Forelimb muscle (tissue), 1 donor: ENCODE results near the gene EPB41L4B. TPM values are rescaled to one million over a fixed set of nuclear protein-coding genes. Genes with fewer than 3 reads are reported as not detected.

Experiments
- DNase-seq: peaks from one replicate; pipeline ENCODE4 v3.0.0-alpha.2; 2013; ENCODE audit warnings: low read depth
- polyA plus RNA-seq: library from polyadenylated mRNA; unstranded; fragments of 120-200 nt; gene quantifications from one replicate; pipeline ENCODE4 v1.2.1, GENCODE V29; 2013; ENCODE audit not compliant: insufficient read length

EPB41L4B gene
- polyA plus RNA-seq, 1 donor, result 10.7 TPM

DNA sequence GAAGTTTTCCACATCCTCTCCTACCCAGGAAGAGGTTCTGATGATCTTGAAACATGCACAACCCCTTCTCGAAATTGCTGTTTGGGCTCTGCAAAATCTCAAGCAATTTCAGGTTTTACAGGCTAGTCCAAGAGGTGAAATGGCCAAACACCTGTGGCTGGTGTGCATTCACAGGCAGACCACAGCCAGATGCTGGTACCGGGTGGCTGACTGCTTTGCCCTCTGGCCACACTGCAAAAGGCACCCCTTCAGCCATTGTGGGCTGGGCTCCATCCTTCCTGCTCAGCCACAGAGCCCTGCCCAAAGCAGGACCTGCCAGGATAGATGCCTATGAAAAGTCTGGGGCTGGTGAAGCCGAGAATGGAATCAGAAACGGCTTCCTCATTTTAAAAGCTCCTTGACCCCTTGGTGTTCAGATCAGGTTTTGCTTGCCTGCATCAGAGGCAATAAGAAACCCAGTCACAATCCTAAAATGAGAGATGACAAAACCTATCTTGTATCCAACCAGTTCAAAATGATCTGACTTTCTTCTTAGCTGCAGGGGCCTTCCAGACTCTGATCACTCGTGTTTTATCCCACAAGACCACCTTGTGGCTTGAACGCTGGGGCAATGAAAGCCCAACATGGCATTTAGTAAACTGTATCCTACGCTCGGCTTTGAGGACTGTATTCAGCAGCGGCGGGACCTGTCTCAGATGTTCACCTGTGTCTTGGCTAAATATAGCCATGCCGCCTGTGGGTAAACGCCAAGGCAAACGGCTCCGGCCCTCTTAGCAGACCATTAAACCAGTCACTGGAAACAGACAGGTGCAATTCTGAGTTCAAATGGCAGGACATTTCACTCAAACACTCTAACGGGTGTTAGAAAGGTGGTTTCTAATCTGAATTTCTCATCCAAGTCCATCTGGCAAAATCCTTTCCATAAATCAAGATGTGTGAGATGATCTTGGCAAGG, 49.6 kb downstream of the EPB41L4B start:
- DNase-seq, result no peak

DNA sequence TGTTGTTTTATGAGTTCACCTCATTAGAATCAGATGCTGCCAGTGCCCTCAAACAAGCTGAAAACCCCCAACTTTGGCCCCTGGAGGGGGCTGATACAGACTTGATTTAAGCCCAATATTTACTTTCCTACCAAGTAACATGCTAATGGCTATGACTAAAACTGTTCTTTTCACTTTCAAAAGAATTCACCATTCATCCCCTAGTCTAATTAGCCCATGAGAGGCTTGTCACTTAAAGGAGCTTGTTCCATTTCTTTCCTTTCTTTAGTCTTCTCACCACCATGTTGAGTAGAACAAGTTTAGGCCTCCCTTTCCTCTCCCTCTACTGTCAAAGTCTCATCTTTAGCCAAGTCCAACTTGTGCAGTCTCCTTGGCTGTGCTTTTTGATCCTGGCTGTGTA, 50.4 kb downstream of the EPB41L4B start:
- no peak for DNase-seq

- DNase-seq, result no peak
These were observed 51.0 kb downstream of the EPB41L4B start for GRCh38 chr9:109269839-109270238.

GRCh38 chr9:109269081-109269480, 51.8 kb downstream of the EPB41L4B start:
- DNase-seq, result no peak

GRCh38 chr9:109267555-109267954, 53.3 kb downstream of the EPB41L4B start:
- DNase-seq, result no peak

GRCh38 chr9:109264877-109265587, 55.8 kb downstream of the EPB41L4B start:
- DNase-seq, result no peak

GRCh38 chr9:109263358-109263757, 57.5 kb downstream of the EPB41L4B start:
- DNase-seq, result no peak

DNA sequence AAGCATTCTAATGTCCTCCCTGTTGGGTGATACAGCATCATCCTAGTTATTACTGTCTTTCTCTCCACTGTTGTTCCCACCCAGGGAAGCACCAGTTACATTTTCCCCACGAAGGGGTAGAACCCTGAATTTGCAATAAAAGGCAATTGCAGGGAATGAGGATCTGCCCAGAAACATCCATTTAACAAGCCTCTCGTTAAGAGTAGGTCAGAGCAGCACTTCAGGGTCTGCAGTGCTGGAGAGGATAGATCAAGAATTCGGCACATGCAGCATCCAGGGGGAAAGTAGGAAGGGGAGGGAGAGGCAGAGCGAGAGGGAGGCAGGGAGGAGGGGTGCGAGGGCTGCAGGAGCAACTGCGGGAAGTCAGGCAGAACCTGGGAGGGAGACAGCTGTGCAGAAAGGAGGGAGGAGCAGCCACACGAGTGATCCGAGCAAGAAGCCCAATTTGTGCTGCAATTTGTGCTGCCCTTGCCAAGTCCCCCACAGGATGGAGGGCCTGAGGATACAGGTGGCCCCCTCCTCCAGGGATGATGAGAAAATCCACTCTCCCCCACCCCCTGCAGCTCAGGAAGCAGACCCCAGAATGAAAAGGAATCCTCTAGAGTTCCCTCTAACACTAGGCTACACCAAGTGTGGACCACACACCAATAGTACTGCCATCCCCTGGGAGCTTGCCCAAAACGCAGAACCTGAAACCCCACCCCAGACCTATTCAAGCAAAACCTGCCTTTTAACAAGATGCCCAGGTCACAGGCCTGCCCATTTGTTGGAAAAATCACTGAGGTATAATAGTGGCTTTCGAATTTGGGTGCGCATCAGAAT, 62.2 kb downstream of the EPB41L4B start:
- DNase-seq, result no peak

GRCh38 chr9:109256336-109256735, 64.5 kb downstream of the EPB41L4B start:
- no peak for DNase-seq

- no peak for DNase-seq
These were observed 65.5 kb downstream of the EPB41L4B start for GRCh38 chr9:109255394-109255793.

- no peak for DNase-seq
These were observed 66.5 kb downstream of the EPB41L4B start for GRCh38 chr9:109254317-109254716.

DNA sequence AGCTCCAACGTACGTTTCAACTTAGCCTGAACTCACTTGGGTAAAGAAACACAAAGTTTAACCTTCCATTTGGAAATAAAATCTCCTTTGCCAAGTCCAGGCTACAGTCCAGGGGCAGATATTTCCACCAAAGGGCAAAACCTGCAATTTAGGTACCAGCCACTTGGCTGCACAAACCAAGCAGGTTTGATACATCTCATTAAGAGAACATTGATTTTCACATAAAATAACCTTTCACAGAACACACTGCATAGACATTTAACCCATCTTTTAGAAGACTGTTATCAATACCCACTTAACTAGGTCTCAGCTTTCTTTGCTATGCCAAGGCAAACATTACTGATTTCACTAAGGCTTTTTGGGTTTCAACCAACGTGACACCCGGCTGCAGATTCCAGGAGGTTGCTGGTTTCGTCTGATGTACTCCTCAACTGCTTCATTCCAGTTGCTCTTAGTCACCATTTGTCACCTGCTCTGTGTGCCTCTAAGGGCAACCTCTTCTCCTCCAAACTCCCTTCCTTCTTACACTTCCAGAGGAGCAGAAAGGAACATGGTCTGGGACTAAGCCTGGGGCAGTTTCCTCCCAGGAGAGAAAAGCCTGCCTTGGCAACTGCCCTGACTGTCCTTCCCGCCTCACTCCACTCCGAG, 67.1 kb downstream of the EPB41L4B start:
- DNase-seq, result no peak

GRCh38 chr9:109253241-109253636, 67.6 kb downstream of the EPB41L4B start:
- no peak for DNase-seq

DNA sequence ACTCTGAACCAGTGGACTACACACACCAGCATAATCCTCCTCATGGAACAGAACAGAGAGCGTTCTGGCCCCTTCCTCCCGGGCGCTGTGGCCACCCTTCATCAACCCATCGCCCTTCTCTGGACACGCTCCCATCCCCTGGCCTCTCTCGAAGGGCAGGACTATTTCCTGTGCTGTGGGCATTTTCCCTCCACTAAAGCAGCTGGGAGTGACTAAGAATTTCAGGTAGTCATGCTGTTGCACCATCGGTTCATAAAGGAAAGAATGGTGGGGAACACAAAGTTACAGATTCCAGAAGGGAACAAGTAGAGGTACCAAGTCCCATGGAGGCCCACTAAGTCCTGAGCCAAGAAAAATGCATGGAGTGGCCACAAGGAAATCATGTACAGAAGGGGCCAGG, 68.6 kb downstream of the EPB41L4B start:
- DNase-seq, result no peak

- no peak for DNase-seq
These were observed 69.1 kb downstream of the EPB41L4B start for GRCh38 chr9:109251776-109252106.

DNA sequence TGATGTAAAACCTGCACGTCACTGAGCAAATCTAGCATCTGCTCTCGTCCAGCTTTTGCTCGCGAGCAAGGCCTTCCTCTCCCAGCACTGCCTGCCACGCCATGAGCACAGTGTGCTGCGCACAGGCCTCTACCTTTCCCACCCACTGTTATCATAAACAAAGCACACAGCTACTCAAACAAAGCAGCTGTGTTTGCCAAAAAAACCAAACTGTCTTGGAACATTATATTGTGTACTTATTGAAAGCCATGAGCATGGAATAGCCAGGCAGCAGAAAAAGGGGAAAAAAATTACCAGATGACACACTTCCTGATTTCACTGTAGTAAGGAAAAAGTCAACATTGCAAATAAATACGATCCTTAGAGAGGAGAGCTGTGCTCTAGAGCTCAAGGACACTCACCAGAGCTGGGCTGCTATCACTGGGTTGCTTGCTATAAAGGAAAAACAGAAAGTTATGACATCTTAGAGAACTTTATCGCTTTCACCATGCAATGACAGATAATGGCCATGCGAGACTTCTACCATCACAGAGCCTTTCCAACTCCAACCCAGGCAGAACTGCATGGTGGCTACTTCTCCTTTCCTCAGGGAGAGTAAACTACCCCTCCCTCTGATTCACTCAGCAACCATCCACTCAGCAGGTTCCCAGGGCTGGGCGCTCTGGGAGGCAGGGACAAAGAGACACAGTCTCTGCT, 69.6 kb downstream of the EPB41L4B start:
- DNase-seq, result no peak

GRCh38 chr9:109250771-109251079, 70.1 kb downstream of the EPB41L4B start:
- no peak for DNase-seq

DNA sequence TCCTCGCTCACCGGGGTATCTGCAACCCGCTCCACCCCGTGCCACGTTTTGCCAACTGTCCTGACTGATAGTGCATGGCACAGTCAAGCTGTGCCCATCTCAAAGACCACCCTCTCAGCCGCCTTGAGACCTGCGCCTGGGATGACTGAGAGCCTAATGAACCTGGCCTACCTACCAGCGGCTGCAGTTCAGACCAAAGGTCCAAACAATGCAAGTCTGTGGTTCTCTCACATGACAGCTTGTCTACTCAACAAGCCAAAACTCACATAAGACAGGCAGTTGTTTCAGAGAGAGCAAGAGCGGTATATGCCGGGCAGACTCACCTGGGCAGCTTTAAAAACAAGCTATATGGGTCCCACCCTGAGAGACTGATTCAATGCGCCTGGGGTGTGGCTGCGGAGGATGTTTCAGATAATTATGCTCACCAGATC, 70.5 kb downstream of the EPB41L4B start:
- no peak for DNase-seq

- DNase-seq, result no peak
These were observed 71.2 kb downstream of the EPB41L4B start for GRCh38 chr9:109249615-109250014.

GRCh38 chr9:109248133-109248581, 72.7 kb downstream of the EPB41L4B start:
- no peak for DNase-seq

DNA sequence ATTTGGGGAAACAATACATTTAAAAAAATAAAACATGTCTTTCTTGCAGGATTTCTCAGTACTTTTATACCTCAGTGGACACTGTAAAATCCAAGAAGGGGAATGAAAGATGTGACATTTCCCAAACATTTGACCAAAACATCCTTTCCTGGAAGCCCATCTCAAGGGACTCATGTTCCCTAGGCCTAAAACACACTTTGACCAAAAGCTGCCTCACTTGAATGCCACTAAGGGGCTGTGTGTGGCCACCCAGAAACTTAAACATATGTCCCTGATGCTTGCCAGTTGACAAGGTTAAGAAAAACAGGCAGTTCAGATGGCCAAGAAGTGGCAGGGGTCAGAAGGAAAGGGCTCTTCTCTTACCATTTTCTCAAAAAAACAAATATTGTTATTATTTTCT, 73.6 kb downstream of the EPB41L4B start:
- no peak for DNase-seq
